Activated CD8-positive, alpha-beta memory T cell treated with anti-CD3 and anti-CD28 coated beads, Interleukin-2, amount 50 U/mL, for 1 hour (primary cell): ENCODE data around the gene TIGD2.
"Not testable (repeated sequence)": the region's sequence is repeated elsewhere in the genome, so short reads cannot be mapped to it uniquely, and the experiment has no call there.

ENCODE experiments used
- DNase-seq: peaks from one replicate; pipeline ENCODE4 v3.0.0-alpha.2; 2020; ENCODE audit errors: extremely low read depth

Gene TIGD2

DNA sequence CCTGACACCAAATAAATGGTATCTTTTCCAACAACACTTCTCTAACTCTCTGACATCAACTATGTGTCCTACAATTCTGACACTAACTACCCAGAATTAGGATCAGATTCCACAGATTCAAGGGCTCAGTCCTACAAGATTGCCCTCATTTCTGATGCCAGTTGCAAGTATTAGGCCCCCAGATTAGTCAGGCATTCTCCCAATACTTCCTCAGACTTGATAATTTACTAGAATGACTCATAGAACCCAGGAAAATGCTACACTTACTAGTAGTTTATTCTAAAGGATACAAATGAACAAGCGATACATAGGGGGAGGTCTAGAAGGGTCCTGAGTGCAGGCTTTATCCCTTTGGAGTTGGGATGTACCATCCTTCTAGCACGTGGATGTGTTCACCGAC lies 8.5 kb downstream of the TIGD2 start:
- DNase-seq = no peak

DNA sequence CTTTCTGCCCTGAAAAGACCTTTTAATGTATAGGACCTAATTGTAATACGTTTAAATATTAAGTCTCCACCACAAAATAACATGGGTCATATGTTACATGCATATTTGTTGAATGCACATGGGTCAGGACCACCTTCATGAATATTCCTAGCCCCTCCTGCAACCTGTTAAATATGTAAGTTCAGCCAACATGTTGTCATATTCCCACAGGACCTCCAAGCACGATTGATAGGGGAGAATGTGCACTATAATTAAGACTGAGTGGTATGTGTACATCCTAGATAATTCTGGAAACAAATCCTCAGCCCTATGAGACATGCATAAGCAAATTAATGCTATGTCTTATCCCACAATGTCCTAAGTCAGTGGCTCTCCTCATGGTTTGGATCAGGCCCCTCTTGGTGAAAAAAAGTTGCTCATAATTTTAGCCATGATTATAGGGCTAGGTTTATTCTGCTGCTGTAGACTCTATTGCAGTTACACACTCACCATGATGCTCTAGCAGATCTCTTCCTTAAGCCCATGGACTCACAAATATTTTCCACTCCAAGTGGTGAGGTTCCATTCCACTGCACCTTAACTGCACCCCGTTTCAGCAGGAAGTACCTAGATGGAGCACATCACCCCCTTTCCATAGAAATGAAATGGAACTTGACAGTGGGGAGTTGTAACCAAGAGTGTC lies 10.2 kb downstream of the TIGD2 start:
- DNase-seq = no peak

DNA sequence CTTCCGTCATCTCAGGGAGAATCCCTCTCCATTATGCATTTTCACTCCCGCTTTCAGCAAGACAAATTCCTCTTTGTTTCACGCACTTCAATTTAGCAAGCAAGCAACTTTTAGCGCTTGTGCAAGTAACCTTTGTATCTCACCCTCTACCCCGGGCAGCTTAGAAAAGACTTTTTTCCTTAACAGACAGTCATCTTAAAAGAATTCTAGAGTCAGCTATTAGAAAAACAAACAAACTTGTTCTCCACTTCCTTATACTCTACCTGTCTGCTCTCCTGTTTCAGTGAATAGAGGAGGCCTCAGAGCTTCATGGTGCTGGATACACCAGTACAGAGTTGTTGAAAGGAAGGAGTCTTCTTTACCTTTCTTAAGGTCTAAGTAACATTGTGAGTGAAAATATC lies 12.1 kb downstream of the TIGD2 start:
- DNase-seq = no peak

DNA sequence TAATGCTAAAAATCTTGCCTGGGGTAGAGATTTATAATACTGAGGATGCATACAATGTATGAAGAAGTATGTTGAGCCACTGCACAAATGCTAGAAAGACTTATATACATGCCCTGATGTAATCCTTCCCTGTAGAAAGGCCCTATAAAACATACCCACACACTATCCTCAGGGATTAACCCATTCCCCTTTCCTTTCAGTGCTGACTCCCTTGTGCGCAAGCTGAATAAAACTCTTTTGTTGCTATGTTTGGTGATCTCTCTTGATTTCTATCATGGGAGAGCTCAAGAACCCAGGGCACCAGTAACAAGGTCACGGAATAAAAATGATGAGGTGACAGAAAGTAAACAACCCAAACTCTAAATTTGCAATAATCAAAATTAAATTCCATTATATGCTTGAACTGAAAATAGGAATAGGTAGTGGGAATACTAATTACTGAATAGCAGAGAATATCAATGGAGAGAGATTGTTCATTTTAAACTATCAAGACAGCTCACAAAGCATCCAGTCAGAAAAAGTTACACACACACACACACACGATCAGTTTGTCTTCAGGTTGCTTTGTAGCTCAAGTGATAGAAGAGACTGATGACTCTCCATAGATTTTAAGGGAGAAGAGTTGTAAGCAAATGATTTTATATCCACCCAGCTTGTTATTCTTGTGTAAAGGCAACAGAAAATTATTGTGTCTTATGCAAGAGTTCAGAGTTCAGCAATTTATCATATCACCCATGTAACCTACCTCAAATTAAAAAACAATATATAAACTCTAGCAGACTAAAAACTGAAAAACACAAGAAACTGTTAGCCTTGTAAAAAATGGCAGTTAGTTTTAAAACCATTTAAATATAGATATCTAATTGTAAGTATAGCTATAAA lies 14.8 kb downstream of the TIGD2 start:
- DNase-seq = no peak

DNA sequence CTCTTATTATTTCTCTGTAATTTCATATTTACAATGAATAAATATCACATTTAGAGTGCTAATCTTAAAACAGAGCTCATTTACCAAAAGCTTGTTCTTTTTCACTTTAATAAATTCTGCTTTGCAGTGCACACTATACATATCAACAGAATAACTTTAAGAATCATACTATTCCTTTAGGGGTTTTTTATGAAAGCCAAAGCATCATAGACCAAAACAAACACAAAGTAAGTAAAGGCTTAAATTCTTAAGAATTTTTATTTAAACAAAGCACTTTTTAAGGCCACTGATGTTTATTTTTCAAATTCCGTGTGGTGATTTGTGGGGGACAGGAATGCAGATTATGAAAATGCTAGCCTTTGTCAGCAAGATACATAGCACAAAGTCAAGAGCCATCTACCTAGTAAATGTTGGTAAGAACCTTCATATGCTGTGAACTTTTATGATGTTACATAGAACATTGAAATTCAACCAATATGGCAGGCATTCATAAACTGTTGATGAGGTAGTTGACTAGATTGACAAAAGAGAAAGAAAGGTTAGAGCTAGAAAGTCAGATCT lies 17.8 kb downstream of the TIGD2 start:
- no peak for DNase-seq

DNA sequence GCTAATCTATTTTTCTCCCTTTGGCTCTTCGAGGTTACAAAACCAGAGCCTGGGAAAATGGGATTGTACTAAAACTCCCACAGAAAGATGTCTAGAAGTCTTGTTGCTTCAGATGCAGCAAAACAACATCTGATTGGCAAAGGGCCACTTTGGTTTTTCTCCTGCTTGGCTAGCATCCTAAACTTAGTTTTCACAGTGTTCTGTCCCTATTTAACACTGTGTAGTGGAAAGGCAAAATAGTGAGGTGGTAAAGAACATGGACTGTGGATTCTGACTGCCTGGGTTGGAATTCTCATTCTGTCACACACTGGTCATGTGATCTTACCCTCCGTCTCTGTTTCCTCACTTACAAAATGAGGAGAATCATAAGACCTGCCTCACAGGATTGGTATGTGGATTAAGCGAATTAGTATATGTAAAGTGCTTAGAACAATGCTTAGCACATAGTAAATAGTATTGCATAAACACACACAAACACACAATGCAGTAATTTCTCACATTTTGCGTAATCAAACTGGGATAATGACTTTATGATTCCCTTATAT lies 23.5 kb downstream of the TIGD2 start:
- DNase-seq = no peak

DNA sequence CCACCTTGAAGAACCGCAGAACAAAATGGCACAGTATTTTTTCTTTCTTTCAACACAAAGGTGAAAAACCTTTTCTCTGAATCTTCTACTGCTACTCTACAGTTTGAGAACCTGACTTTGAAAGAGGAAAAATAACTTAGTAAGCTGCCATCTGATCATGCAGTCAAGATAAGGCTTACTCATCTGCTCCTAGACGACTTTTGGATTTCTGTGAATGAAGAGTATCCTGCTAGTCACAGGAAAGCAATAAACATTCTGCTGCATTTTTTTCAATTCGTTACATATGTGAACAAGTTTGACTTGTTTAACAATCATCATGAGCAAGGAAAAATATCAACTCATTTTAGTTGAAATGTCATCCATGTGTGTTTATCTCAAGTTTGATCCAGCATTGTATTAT lies 25.2 kb downstream of the TIGD2 start:
- DNase-seq = no peak

DNA sequence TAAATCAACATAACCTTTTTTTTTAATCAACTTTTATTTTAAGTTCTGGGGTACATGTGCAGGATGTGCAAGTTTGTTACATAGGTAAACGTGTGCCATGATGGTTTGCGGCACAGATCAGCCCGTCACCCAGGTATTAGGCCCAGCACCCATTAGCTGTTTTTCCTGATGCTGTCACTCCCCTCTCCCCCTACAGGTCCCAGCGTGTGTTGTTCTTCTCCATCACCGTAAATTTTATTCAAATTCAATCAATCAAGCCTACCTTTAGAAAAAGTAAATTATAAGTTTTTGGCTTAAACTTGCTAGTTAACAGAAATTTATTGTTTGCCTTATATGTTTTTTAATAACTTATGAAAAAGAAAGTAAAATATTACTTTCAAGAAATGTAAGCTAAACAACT lies 25.9 kb downstream of the TIGD2 start:
- no peak for DNase-seq

DNA sequence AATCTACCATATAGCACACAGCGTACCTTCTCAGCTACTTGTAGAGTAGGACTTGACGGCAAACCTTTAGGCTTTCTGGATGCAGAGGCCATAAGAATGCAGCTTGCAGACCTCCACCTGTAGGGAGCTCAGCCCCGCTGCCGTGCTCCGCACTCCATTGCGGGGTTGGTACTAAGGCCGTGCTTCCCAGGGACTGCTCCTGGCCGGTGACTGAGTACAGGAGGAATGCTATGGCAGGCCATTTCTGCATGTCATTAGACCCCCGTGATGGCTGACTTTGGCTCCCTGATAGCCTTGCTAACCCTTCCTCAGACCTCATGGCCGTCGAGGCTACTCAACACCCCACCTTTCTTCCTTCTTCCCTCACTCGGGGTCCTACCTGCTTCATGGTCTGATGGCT lies 26.4 kb downstream of the TIGD2 start:
- DNase-seq = no peak

DNA sequence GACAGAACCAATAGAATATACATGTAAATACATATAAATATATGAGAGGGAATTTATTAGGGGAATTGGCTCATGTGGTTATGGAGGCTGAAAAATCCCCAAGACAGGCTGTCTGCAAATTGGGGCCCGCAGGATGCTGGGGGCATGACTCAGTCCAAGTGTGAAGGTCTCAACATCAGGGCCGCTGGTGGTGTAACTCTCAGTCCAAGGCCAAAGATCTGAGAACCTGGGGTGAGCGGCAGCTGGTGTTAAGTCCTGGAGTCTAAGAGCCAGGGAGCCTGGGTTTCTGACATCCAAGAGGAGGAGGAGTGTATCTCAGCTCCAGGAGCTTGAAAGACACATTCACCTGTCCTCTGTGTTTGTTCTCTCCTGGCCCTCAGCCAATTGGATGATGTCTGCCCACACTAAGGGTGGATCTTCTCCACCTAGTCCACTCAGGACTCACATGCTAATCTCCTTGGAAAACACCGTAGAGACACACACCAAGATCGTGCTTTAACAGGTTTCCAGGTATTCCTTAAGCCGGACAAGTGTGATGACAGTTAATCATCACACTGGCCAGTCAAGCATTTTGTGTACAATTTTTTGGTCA lies 28.9 kb downstream of the TIGD2 start:
- DNase-seq = no peak

DNA sequence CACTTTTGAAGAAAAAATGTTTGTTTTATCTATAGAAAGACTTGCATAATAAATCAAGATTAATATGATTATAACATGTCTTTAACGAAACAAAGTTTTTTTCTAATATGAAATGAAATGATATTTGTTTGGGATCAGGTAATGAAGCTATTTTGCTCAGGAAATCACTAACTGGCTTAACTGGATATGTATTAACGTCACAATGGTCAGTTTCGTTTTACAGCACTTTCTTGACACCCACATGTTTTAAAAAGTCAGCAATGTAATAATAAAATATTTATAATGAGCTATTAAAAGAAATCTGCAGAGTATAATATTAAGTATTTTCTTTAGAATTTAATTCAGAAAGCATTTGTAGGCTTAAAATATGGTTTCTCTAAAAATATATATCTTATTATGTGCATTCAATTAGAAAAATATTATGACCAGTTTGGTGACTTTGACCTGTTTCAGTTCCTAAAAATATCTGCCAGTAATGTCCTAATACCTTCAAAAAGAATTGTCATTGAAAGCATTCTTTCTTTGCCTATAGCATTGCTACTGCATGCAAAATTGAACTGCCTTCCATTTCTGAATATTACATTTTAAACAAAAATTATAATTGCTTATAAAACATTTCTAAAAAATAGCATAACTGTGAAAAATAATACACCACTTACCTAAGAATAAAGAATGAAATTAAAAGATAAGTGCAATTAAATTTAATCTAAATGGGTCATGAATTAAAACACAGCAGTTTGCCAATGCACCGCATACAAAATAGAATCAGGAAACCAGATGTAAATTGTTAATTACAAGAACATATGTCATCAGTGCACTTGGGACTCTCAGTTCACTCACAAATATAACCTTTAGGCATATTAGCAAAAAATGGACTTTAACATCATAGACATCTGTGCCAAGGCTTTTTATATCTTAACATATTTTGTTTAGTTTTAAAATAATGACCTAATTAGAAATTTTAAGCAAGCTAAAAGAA lies 31.6 kb downstream of the TIGD2 start:
- DNase-seq = no peak

DNA sequence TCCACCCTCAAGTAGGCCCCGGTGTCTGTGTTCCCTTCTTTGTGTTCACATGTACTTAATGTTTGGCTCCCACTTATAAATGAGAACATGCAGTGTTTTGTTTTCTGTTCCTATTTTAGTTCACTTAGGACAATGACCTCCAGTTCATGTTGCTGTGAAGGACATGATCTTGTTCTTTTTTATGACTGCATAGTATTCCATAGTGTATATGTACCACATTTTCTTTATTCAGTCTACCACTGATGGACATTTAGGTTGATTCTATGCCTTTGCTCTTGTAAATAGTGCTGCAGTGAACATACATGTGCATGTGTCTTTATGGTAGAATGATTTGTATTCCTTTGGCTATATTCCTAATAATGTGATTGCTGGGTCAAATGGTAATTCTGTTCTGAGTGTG lies 33.3 kb downstream of the TIGD2 start:
- not testable (repeated sequence) for DNase-seq

DNA sequence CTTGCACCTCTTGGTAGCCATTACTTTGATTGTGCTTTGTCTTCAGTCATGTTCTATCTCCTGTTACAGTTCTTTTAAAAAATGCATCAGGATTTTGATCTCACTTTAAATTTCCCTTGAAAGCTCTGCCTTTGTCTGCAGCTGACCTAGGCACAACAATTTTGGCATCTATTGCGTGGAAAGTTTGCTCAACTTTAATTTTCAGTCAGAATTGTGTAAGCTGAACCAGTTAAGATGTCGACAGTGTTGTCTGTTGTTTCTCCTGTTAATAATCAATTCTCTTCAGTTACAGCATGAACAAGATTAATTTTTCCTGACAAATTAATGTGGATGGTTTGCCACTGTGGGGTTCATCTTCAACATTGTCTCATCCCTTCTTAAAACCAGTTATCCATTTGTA lies 34.9 kb downstream of the TIGD2 start:
- DNase-seq = no peak

DNA sequence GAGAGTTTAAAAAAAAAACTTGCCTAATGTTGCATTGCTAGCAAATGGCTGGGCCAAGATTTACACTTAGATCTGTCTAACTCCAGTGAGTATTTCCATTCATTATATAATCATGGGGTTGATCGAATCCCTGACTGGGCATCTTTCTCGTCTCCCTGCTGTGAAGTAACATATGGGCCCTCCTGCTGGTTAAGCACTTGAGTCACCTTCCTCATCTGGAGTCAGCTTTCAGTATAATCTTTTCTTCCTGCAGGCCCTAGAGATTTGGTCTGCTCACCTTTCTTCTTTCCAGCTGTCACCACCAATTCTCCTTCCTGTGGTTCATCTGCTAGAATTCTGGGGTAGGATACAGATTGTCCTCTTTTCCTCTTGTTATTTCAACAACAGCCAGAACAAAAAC lies 41.6 kb downstream of the TIGD2 start:
- DNase-seq = no peak

DNA sequence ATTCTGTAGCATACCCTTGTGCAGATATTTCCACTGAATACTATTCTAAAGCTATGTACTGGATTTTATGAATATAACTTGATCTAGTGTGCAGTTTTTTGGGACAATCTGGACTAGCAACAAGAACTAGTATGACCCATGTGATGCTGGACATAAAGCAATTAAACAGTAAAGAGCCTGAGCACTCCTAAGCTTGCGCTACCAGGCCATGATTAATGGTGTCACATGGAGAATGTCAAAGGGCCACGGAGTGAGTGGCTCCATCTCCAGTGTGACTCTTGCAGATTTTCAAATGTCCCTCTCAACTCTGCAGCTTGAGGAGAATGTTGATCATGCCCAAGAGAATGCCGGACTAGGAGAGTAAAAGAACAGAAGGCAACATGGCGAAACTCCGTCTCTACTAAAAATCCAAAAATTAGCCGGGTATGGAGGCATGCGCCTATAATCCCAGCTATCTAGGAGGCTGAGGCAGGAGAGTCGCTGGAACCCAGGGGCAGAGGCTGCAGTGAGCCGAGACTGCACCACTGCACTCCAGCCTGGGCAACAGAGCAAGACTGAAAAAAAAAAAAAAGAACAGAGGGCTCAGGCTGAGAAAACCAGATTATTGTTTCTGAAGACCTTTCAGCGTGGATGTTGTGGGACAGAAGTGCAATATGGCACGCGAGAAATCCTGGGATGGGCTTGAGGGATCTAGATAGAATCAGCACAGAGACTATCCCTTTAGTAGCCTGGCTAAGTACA lies 45.0 kb downstream of the TIGD2 start:
- DNase-seq = no peak

DNA sequence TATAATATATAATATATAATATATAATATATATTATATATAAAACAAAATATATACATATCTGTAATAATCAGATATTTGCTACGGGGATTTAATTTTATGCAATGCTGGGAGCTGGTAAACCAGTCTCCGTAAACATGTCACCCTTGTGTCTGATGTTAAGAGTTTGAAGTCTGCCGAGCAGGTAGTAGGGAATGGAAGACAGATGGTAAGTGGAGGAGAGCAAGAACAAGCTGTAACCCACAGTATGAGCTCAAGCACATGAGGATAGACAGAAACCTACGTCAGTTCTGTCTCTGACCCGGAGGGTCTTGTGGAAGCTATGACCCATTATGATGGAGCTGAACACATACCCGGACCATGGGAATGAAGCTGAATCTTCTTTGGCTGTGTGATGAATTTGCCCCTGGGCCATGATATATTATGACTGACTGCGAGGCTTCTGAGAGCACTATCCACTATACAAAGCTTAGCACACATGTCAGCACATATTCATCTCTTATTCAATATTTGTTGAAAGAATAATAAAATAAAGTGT lies 46.2 kb downstream of the TIGD2 start:
- DNase-seq = no peak

DNA sequence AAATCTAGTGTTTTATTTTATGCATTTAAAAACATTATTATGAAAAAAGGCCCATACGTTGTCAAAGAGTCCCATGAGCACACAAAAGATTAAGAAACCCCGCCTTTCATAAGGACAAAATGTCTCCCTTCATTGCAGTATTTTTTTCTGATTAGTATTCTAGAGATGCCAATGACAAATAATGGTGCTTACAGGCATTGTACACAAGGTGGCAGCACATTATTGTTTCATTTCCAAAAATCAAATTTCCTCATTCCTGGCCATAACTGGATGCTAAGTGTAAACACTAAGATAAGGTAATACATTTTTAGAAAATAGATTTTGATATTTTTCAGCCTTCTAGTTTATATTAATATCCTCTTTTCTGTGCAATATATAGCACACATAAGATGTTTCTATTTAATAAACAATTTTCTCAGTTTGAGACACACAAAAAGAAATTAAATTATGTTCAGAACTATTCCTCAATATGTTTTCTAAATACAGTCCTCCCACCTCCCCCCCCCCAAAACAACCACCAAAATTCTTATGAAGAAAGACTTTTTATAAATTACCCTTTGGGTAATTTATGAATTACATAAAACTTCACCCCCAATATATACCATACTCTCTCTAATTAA lies 47.7 kb downstream of the TIGD2 start:
- no peak for DNase-seq

DNA sequence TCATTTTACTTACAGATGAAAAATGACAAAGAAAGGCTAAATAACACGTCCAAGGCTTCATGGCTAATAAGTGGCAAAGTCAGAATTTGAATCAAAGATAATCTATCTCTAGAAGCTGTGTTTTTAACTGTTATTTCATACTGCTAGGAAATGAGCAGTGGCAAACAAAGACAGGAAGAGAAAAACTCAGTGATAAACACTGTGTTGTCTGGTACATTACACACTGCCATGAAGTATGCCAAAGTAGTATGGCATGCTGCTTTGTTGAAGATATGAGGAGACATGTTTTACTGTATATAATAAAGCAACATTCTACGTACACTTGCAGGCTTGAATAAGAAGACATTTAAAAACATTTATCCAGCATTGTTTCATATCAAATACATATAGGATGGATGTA lies 49.5 kb downstream of the TIGD2 start:
- DNase-seq = no peak

DNA sequence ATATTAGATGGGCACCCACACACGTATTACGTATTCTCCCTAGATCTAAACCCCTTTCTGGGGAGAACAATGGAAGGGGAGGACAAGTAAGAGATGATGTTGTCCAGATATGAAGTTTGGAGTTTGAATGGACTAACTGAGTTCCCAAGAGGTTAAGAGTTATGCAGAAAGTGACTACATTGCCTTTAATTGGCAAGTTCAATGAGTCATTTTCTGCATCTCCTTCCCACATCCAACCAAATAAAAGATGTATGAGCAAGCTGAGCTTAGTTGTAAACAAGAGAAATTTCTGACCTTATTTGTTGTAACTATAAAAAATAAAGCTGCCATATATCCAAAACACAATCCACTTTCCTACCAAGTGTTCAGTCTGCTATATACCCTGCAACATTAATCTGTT lies 50.5 kb downstream of the TIGD2 start:
- no peak for DNase-seq

DNA sequence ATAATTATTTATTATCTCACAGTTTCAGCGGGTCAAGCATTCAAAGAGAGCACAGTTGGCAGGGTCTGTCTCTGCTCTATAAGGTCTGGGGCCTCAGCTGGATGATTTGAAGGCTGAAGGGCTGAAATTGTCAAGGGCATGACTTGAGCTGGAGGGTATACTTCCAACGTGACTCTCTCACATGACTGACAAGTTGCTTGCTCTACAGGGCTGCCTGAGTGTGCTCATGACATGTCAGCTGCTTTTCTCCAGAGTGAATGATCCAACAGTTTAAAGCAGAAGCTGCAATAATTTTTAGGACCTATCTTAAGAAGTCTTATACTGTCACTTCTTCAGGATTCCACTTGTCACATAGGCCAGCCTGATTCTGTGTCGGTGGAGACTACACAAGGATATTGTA lies 51.2 kb downstream of the TIGD2 start:
- no peak for DNase-seq
